Liver (tissue), 9 donors: Measurements from ENCODE around the gene LTBP2. TPM values are rescaled to one million over a fixed set of nuclear protein-coding genes. Genes with fewer than 3 reads are reported as not detected.

Source experiments
- DNase-seq: peaks from one replicate; pipeline ENCODE4 v3.0.0-alpha.2; 2017; ENCODE audit warnings: low spot score
- H3K27ac ChIP-seq, 2 donors: one replicate each; pipeline ENCODE4 v1.7.0; 2013; ENCODE audit warnings: inconsistent platforms in 2 of 2, low read length in 2 of 2, control low read depth in 1 of 2, low read depth in 1 of 2, mild to moderate bottlenecking in 1 of 2
- H3K27me3 ChIP-seq, 4 donors: one replicate each; pipeline versions ENCODE4 v1.6.1 to v1.7.0; 2013; ENCODE audit warnings: low read length in 3 of 4, inconsistent platforms in 1 of 4, mild to moderate bottlenecking in 1 of 4, moderate library complexity in 1 of 4; ENCODE audit not compliant: control insufficient read depth in 4 of 4, insufficient read depth in 4 of 4
- H3K36me3 ChIP-seq, 4 donors: one replicate each; pipeline versions ENCODE4 v1.6.1 to v1.7.0; 2013; ENCODE audit warnings: low read length in 3 of 4, mild to moderate bottlenecking in 3 of 4, low read depth in 1 of 4, moderate library complexity in 1 of 4; ENCODE audit not compliant: control insufficient read depth in 4 of 4, insufficient read depth in 3 of 4
- H3K4me1 ChIP-seq, 4 donors: one replicate each; pipeline versions ENCODE4 v1.6.1 to v1.7.0; 2013; ENCODE audit warnings: low read length in 3 of 4, mild to moderate bottlenecking in 3 of 4, moderate library complexity in 1 of 4; ENCODE audit not compliant: control insufficient read depth in 4 of 4, insufficient read depth in 4 of 4
- H3K4me3 ChIP-seq, 3 donors: one replicate each; pipeline versions ENCODE4 v1.6.1 to v1.7.0; 2013; ENCODE audit warnings: low read length in 3 of 3, control low read depth in 1 of 3, low read depth in 1 of 3, mild to moderate bottlenecking in 1 of 3
- H3K9ac ChIP-seq, 2 donors: one replicate each; pipeline ENCODE4 v1.7.0; 2013; ENCODE audit warnings: low read length in 2 of 2, mild to moderate bottlenecking in 2 of 2, moderate library complexity in 2 of 2, control low read depth in 1 of 2, low read depth in 1 of 2
- H3K9me3 ChIP-seq, 4 donors: one replicate each; pipeline versions ENCODE4 v1.6.1 to v1.7.0; 2013; ENCODE audit warnings: low read length in 3 of 4; ENCODE audit not compliant: control insufficient read depth in 4 of 4
- ATF3 ChIP-seq: IDR thresholded peaks from 2 replicates; pipeline ENCODE4 v1.6.1; 2016; ENCODE audit warnings: antibody characterized with exemption
- CTCF ChIP-seq: fragments of 150-350 bp; IDR thresholded peaks from 2 replicates; pipeline ENCODE4 v1.5.1; 2017; ENCODE audit warnings: improper control_type of control experiment, low read depth, low read length; ENCODE audit not compliant: missing input control
- EGR1 ChIP-seq, 2 donors: IDR thresholded peaks; 2 replicates each; pipeline ENCODE4 v1.6.1; 2016 to 2018; ENCODE audit warnings: antibody characterized with exemption in 2 of 2, low read depth in 2 of 2
- FOXA1 ChIP-seq: IDR thresholded peaks from 2 replicates; pipeline ENCODE4 v1.6.1; 2016; ENCODE audit warnings: antibody characterized with exemption
- FOXA2 ChIP-seq: IDR thresholded peaks from 2 replicates; pipeline ENCODE4 v1.6.1; 2016; ENCODE audit warnings: antibody characterized with exemption
- GABPA ChIP-seq, 2 donors: IDR thresholded peaks in 1 of 2; conservative IDR thresholded peaks in 1 of 2; 2 replicates each; pipeline ENCODE4 v1.6.1; 2016; ENCODE audit warnings: antibody characterized with exemption in 2 of 2, mild to moderate bottlenecking in 1 of 2, moderate library complexity in 1 of 2
- HNF4A ChIP-seq, 2 donors: conservative IDR thresholded peaks; 2 replicates each; pipeline ENCODE4 v1.6.1; 2016; ENCODE audit warnings: antibody characterized with exemption in 2 of 2, mild to moderate bottlenecking in 2 of 2
- HNF4G ChIP-seq: IDR thresholded peaks from 2 replicates; pipeline ENCODE4 v1.6.1; 2016; ENCODE audit warnings: antibody characterized with exemption
- JUND ChIP-seq, 2 donors: IDR thresholded peaks; 2 replicates each; pipeline ENCODE4 v1.6.1; 2016; ENCODE audit warnings: antibody characterized with exemption in 2 of 2
- MAX ChIP-seq: IDR thresholded peaks from 2 replicates; pipeline ENCODE4 v1.6.1; 2016; ENCODE audit warnings: antibody characterized with exemption
- NR2F2 ChIP-seq: IDR thresholded peaks from 2 replicates; pipeline ENCODE4 v1.6.1; 2016; ENCODE audit warnings: antibody characterized with exemption
- RAD21 ChIP-seq, 2 donors: IDR thresholded peaks; 2 replicates each; pipeline ENCODE4 v1.6.1; 2016; ENCODE audit warnings: antibody characterized with exemption in 2 of 2, mild to moderate bottlenecking in 2 of 2
- REST ChIP-seq: IDR thresholded peaks from 2 replicates; pipeline ENCODE4 v1.6.1; 2016; ENCODE audit warnings: antibody characterized with exemption, mild to moderate bottlenecking
- RXRA ChIP-seq, 2 donors: IDR thresholded peaks; 2 replicates each; pipeline ENCODE4 v1.6.1; 2017 to 2018; ENCODE audit warnings: antibody characterized with exemption in 2 of 2, mild to moderate bottlenecking in 1 of 2
- SP1 ChIP-seq: IDR thresholded peaks from 2 replicates; pipeline ENCODE4 v1.6.1; 2018; ENCODE audit warnings: antibody characterized with exemption, mild to moderate bottlenecking
- TAF1 ChIP-seq: conservative IDR thresholded peaks from 2 replicates; pipeline ENCODE4 v1.6.1; 2016; ENCODE audit warnings: antibody characterized with exemption, mild to moderate bottlenecking
- YY1 ChIP-seq: IDR thresholded peaks from 2 replicates; pipeline ENCODE4 v1.6.1; 2016; ENCODE audit warnings: antibody characterized with exemption, mild to moderate bottlenecking
- ZBTB33 ChIP-seq: IDR thresholded peaks from 2 replicates; pipeline ENCODE4 v1.6.1; 2016; ENCODE audit warnings: antibody characterized with exemption
- WGBS: extraction: QIAGEN DNeasy Blood & Tissue Kit; methylation state at CpG from one replicate; pipeline ENCODE4 v1.1.7; 2013; 5-methylcytosine and 5-hydroxymethylcytosine counted together
- polyA plus RNA-seq, 2 donors: library from polyadenylated mRNA; stranded (reverse) in 1 of 2; unstranded in 1 of 2; fragments of 200-250 nt in 1 of 2; fragments of >200 nt in 1 of 2; fragmentation: Nextera tagmentation in 1 of 2; extraction: Ambion mirVana in 1 of 2; gene quantifications; one replicate each; pipeline versions ENCODE4 v1.2.1 to v1.2.3, GENCODE V29; 2013 to 2015
- total RNA-seq, 2 donors: library from RNA; depleted of rRNA; stranded (reverse); fragments of >200 nt; gene quantifications; one replicate each; pipeline ENCODE4 v1.2.3, GENCODE V29; 2014
- donor health status: healthy.
- donor health status: healthy.
- donor health status: healthy.
- donor health status: healthy.
- donor health status: healthy.

The LTBP2 gene
- total and polyA plus RNA-seq, 4 donors = 0.24 to 1.3 (median 0.89) TPM

GRCh38 chr14:74541225-74541624, 70.8 kb downstream of the LTBP2 start:
- H3K9me3 ChIP-seq = no peaks in the 10 kb centered on the region
- no peaks in the 10 kb centered on the region for H3K36me3 ChIP-seq
- H3K9ac ChIP-seq = no peak overlapping the region
- TF ChIP-seq HNF4A (conservative IDR thresholded peaks at IDR 0.05) (no peak), FOXA1 (no peak), ATF3 (no peak), FOXA2 (no peak), JUND (IDR thresholded peaks at IDR 0.05) (no peak), RAD21 (IDR thresholded peaks at IDR 0.05) (no peak), GABPA (IDR thresholded peaks at IDR 0.05 in 1 of 2, conservative IDR thresholded peaks at IDR 0.05 in 1 of 2) (no peak), TAF1 (no peak), NR2F2 (no peak), RXRA (IDR thresholded peaks at IDR 0.05) (no peak), HNF4G (no peak), REST (no peak), SP1 (no peak), MAX (no peak), ZBTB33 (no peak)
- no peaks in the 10 kb centered on the region for H3K4me1 ChIP-seq
- no peak for DNase-seq
- H3K27ac ChIP-seq = no peak overlapping the region
- H3K27me3 ChIP-seq = no peaks in the 10 kb centered on the region
- WGBS = 83% methylated on average over 3 of the region's 3 CpGs
- no peak overlapping the region for H3K4me3 ChIP-seq

GRCh38 chr14:74539503-74539902, 72.5 kb downstream of the LTBP2 start:
- no peaks in the 10 kb centered on the region for H3K36me3 ChIP-seq
- DNase-seq = no peak
- 90% methylated on average over 4 of the region's 4 CpGs for WGBS
- H3K9me3 ChIP-seq = no peaks in the 10 kb centered on the region
- no peak overlapping the region for H3K4me3 ChIP-seq
- no peak overlapping the region for H3K9ac ChIP-seq
- no peaks in the 10 kb centered on the region for H3K27me3 ChIP-seq
- no peaks in the 10 kb centered on the region for H3K4me1 ChIP-seq
- H3K27ac ChIP-seq = no peak overlapping the region
- no peak for TF ChIP-seq RXRA (IDR thresholded peaks at IDR 0.05)
- no peak for TF ChIP-seq MAX
- no peak for TF ChIP-seq ATF3
- TF ChIP-seq TAF1 = no peak
- no peak for TF ChIP-seq RAD21 (IDR thresholded peaks at IDR 0.05)
- no peak for TF ChIP-seq EGR1 (IDR thresholded peaks at IDR 0.05; ENCODE audit: low read depth in 2 of 2)
- no peak for TF ChIP-seq ZBTB33
- no peak for TF ChIP-seq HNF4G
- TF ChIP-seq NR2F2 = no peak
- TF ChIP-seq CTCF = no peak
- no peak for TF ChIP-seq JUND (IDR thresholded peaks at IDR 0.05)
- no peak for TF ChIP-seq SP1
- TF ChIP-seq HNF4A (conservative IDR thresholded peaks at IDR 0.05) = no peak
- TF ChIP-seq YY1 = no peak
- no peak for TF ChIP-seq FOXA1
- no peak for TF ChIP-seq FOXA2
- no peak for TF ChIP-seq GABPA (IDR thresholded peaks at IDR 0.05 in 1 of 2, conservative IDR thresholded peaks at IDR 0.05 in 1 of 2)
